Activated B cell treated with CpG ODN at 0.5 μM for 24 hours (primary cell): ENCODE results near the gene SLC26A5. TPM values are rescaled to one million over a fixed set of nuclear protein-coding genes. Genes with fewer than 3 reads are reported as not detected.

Source experiments
- ATAC-seq: fragments of 200-7000 bp; cut with Tn5 transposase; one replicate; pipeline ENCODE4 v1.10.0; 2021; ENCODE audit warnings: low read depth, mild to moderate bottlenecking, moderate library complexity
- CTCF ChIA-PET: fragments of 350-600 bp; sonication (Branson Sonifier 250); formaldehyde crosslinking; loops from one replicate; lab custom pipeline; 2021; ENCODE audit warnings: antibody characterized with exemption; lab: Charles Lee
- POLR2A ChIA-PET: fragments of 350-600 bp; sonication (Branson Sonifier 250); formaldehyde crosslinking; loops from one replicate; lab custom pipeline; 2021; ENCODE audit warnings: antibody characterized with exemption; lab: Charles Lee
- DNase-seq: peaks from one replicate; pipeline ENCODE4 v3.0.0; 2022
- H3K27ac Mint-ChIP-seq: one replicate; pipeline ENCODE4 v1.8.0; 2020; ENCODE audit warnings: mixed read lengths
- H3K27me3 Mint-ChIP-seq: one replicate; pipeline ENCODE4 v1.8.0; 2021; ENCODE audit warnings: mixed read lengths
- H3K36me3 Mint-ChIP-seq: one replicate; pipeline ENCODE4 v1.8.0; 2021; ENCODE audit warnings: low read depth, mixed read lengths
- H3K4me1 Mint-ChIP-seq: one replicate; pipeline ENCODE4 v1.8.0; 2021; ENCODE audit warnings: mixed read lengths
- H3K4me3 Mint-ChIP-seq: one replicate; pipeline ENCODE4 v1.8.0; 2020; ENCODE audit warnings: mild to moderate bottlenecking, mixed read lengths
- H3K9me3 Mint-ChIP-seq: one replicate; pipeline ENCODE4 v1.8.0; 2020; ENCODE audit warnings: mixed read lengths
- CTCF ChIP-seq: fragments of 200-600 bp; IDR thresholded peaks from one replicate; pipeline ENCODE4 v1.8.0; 2022; ENCODE audit warnings: antibody characterized with exemption, mild to moderate bottlenecking
- intact Hi-C: fragments of 100-400 bp; cut with micrococcal nuclease; formaldehyde crosslinking; loops from one replicate; pipeline ENCODE4 v1.15.1; 2024
- total RNA-seq: library from RNA; stranded (reverse); gene quantifications from 2 replicates; pipeline ENCODE4 v1.2.3, GENCODE V29; 2022

SLC26A5 gene
- total RNA-seq, 1 donor from 2014 or later = not detected

DNA sequence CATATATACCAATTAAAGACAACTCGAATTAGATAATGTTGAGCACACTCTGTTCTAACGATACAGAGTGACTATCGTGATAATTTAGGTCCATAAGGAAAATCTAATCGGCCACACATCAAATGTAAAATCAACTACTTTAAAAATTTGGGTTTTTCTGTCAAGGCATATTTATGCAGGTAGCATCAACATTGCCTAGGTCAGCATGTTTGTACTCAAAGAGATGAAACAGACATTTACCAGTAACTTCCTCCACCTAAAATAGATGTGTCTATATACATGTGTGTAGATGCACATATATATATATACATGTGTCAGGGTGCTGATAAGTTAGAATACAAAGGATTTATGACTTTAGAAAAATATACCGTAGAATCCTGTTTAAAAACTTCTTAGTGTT, 76.6 kb downstream of the SLC26A5 start:
- no peak for TF ChIP-seq CTCF
- POLR2A ChIA-PET = no interaction called here
- no peaks in the 10 kb centered on the region for H3K4me1 Mint-ChIP-seq

DNA sequence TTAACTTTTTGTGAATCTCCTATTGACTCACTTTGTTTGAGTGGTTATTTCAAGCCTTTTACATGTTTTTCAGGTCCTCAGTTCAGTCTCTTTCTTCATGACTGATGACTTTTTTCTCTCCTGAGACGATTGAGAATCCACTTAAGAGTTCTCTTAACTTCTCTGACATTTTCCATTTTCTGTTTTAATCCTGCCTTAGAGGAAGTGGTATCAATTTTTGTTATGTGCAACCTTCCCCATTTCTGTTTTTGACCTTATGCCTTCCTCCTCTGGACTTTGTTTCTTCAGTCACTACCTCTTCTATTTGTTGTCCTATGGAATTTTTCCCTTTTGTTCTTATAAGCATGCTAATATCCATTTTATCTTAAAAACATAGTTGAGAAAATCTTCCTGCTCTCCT, 96.2 kb downstream of the SLC26A5 start:
- no peaks in the 10 kb centered on the region for H3K9me3 Mint-ChIP-seq
- CTCF ChIA-PET = no interaction called here
- no peaks in the 10 kb centered on the region for H3K27me3 Mint-ChIP-seq
- H3K36me3 Mint-ChIP-seq = peaks cover 40% of the 10 kb centered on the region
- no peak for DNase-seq
- H3K4me1 Mint-ChIP-seq = peaks cover 52% of the 10 kb centered on the region
- intact Hi-C loops = loop anchor here (2.0 to 10.0 kb wide), 3 partner anchors 57 to 857 kb away; partner anchors contain the start of genes ARMC10, FBXL13 and ORC5
- POLR2A ChIA-PET = no interaction called here
- no peak for ATAC-seq
- no peak for TF ChIP-seq CTCF
- H3K27ac Mint-ChIP-seq = no peak overlapping the region
- peak overlapping the region; percentile 33 for H3K4me3 Mint-ChIP-seq

More for the DNA sequence above, 76.6 kb downstream of the SLC26A5 start:
- ATAC-seq = no peak
- Mint-ChIP-seq H3K36me3 (peaks cover 51% of the 10 kb centered on the region), H3K4me3 (no peak overlapping the region), H3K27me3 (no peaks in the 10 kb centered on the region), H3K27ac (no peak overlapping the region), H3K9me3 (no peaks in the 10 kb centered on the region)
- no peak for DNase-seq
- CTCF ChIA-PET = no interaction called here
- intact Hi-C loops = loop anchor here (10.0 kb wide), 1 partner anchor 55 kb away; no protein-coding TSS in a partner anchor

DNA sequence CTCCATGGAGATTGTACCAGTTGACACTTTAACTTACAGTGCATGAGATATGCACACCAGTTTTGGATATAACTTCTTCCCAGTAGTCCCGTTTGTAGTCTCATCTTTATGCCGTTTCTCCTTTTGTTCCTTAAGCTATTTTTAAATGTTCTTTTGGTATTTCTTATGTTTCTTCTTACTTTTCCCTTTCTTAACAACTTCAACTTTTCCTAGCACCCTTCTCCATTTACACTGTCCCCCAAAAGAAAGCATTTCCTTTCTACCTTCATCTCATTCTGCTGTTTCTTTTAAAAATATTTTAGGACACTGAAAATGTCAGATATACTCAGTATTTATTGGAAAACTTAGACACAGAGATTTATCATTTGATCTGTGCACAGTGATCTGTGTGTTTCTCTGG, 97.0 kb downstream of the SLC26A5 start:
- no peaks in the 10 kb centered on the region for H3K27me3 Mint-ChIP-seq
- ChIA-PET POLR2A (no interaction called here), CTCF (no interaction called here)
- H3K9me3 Mint-ChIP-seq = no peaks in the 10 kb centered on the region
- H3K27ac Mint-ChIP-seq = no peak overlapping the region
- intact Hi-C loops = loop anchor here (2.0 to 10.0 kb wide), 3 partner anchors 58 to 858 kb away; partner anchors contain the start of genes ARMC10, FBXL13 and ORC5
- peak overlapping the region; percentile 75 for H3K4me3 Mint-ChIP-seq
- H3K4me1 Mint-ChIP-seq = peaks cover 57% of the 10 kb centered on the region
- H3K36me3 Mint-ChIP-seq = peaks cover 40% of the 10 kb centered on the region
- DNase-seq (no peak), ATAC-seq (no peak)
- no peak for TF ChIP-seq CTCF

GRCh38 chr7:103348452-103348851, 97.6 kb downstream of the SLC26A5 start:
- TF ChIP-seq CTCF = no peak
- Mint-ChIP-seq H3K27me3 (no peaks in the 10 kb centered on the region), H3K4me1 (peaks cover 62% of the 10 kb centered on the region), H3K36me3 (peaks cover 41% of the 10 kb centered on the region), H3K9me3 (no peaks in the 10 kb centered on the region), H3K27ac (peak overlapping the region; percentile 30), H3K4me3 (peak overlapping the region; percentile 100)
- intact Hi-C loops = loop anchor here (2.0 to 10.0 kb wide), 3 partner anchors 58 to 859 kb away; partner anchors contain the start of genes ARMC10, FBXL13 and ORC5
- ATAC-seq = no peak
- no peak for DNase-seq
- ChIA-PET CTCF (no interaction called here), POLR2A (interaction anchor here (1.4 kb wide), 1 partner anchor 9 kb away, joined by 3 read pairs; no protein-coding TSS in a partner anchor)

DNA sequence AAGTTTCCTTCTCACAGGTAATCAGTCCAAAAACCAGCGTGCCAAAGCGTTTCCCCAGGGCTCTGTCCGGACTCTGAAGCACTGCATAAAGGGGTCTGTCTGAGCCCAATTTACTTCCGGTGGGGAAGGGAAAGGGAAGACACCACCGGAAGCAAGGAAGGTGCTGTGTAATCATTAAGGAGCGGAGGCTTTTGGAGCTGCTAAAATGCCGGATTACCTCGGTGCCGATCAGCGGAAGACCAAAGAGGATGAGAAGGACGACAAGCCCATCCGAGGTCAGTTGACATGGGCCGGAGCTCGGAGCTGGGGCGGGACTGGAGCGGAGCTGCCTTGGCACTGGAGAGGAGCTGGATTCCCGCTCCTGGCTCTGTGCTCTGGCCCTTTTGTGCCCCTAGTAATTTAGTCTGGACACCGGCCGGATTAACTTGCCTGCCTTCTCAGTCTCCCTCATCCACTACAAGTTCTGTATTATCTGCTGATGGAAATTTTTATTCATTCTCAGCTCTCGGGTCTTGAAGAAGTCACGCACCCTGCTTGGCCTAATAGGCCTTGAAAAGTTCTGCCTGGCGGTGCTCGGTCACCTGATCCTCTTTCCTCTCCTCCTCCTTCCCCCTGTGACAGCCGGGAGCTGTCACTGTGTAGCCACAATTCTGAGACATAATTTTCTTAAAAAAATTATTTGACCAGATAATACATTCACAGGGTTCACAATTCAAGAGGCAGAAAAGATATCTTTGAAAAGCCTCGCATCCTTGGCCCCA, 98.3 kb downstream of the SLC26A5 start, which contains the start of gene PSMC2:
PSMC2 (plus strand) TSS at position 137 of the 761 bp plus-strand sequence; CDS start at position 206, 69 bp downstream.
- Mint-ChIP-seq H3K4me3 (peak within 1 kb of the TSS; percentile 100), H3K4me1 (peaks cover 67% of the 10 kb centered on the region), H3K27ac (peak within 1 kb of the TSS; percentile 97), H3K36me3 (peaks cover 36% of the 10 kb centered on the region), H3K27me3 (no peaks in the 10 kb centered on the region), H3K9me3 (no peaks in the 10 kb centered on the region)
- ChIA-PET POLR2A (interaction anchor here (1.1 to 1.4 kb wide), 2 partner anchors 9 to 50 kb away, joined by 3 to 6 read pairs; partner anchors contain the start of gene PMPCB), CTCF (no interaction called here)
- TF ChIP-seq CTCF = no peak
- ATAC-seq = peak; percentile 60
- intact Hi-C loops = loop anchor here (1.0 to 10.0 kb wide), 4 partner anchors 59 to 860 kb away; partner anchors contain the start of genes ARMC10, FBXL13 and ORC5
- peak; percentile 71 for DNase-seq
